ENCODE measurements around the gene MARCHF3.

MARCHF3 gene

GRCh38 chr5:127030259-127031146, at the start of gene MARCHF3:
MARCHF3 (minus strand) TSS chr5:127030558; CDS start chr5:126918171, 112,387 bp downstream.
- Mint-ChIP-seq H3K27ac (peak within 1 kb of the TSS; percentile 79), H3K4me1 (ENCODE audit: low read depth) (peaks cover 18% of the 10 kb centered on the region), H3K9me3 (no peaks in the 10 kb centered on the region), H3K4me3 (peak within 1 kb of the TSS; percentile 90), H3K27me3 (ENCODE audit: low read depth) (peaks cover 30% of the 10 kb centered on the region), H3K36me3 (ENCODE audit: low read depth) (peaks cover 2% of the 10 kb centered on the region)

GRCh38 chr5:127079994-127080491, 49.7 kb upstream of the MARCHF3 start:
- Mint-ChIP-seq H3K27ac (no peak overlapping the region), H3K9me3 (no peaks in the 10 kb centered on the region), H3K4me1 (ENCODE audit: low read depth) (peaks cover 3% of the 10 kb centered on the region), H3K36me3 (ENCODE audit: low read depth) (no peaks in the 10 kb centered on the region), H3K27me3 (ENCODE audit: low read depth) (peaks cover 12% of the 10 kb centered on the region), H3K4me3 (no peak overlapping the region)

- H3K27ac Mint-ChIP-seq: peak overlapping the region; percentile 41
Measured at GRCh38 chr5:127077366-127077765, 47.0 kb upstream of the MARCHF3 start.

GRCh38 chr5:127076315-127077129, 46.2 kb upstream of the MARCHF3 start:
- Mint-ChIP-seq H3K9me3 (no peaks in the 10 kb centered on the region), H3K36me3 (ENCODE audit: low read depth) (peaks cover 2% of the 10 kb centered on the region), H3K4me1 (ENCODE audit: low read depth) (peaks cover 15% of the 10 kb centered on the region), H3K4me3 (no peak overlapping the region), H3K27ac (no peak overlapping the region), H3K27me3 (ENCODE audit: low read depth) (peaks cover 7% of the 10 kb centered on the region)

More at GRCh38 chr5:127077366-127077765, 47.0 kb upstream of the MARCHF3 start:
- peaks cover 2% of the 10 kb centered on the region for H3K36me3 Mint-ChIP-seq (ENCODE audit: low read depth)
- H3K27me3 Mint-ChIP-seq (ENCODE audit: low read depth): peaks cover 7% of the 10 kb centered on the region
- no peak overlapping the region for H3K4me3 Mint-ChIP-seq
- H3K9me3 Mint-ChIP-seq: no peaks in the 10 kb centered on the region
- peaks cover 13% of the 10 kb centered on the region for H3K4me1 Mint-ChIP-seq (ENCODE audit: low read depth)

DNA sequence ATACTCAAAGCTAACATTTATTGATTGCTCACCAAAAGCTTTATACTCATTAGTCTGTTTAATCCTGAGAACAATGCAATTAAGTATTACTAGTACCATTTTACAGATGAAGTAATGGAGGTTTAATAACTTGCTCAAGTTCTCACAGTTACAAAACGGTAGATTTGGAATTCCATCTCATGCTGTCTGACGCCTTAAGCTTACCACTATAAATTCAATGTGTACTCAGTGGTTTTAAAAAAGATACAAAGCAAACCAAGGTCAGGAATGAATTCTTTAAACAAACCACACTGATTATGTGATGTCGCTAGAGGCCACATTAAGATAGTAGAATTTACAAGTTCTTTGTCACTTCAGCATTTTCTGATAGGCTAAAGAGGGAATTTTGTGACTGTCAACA, 44.1 kb upstream of the MARCHF3 start:
- Mint-ChIP-seq H3K36me3 (ENCODE audit: low read depth) (peaks cover 2% of the 10 kb centered on the region), H3K4me1 (ENCODE audit: low read depth) (peaks cover 15% of the 10 kb centered on the region), H3K9me3 (no peaks in the 10 kb centered on the region), H3K27ac (no peak overlapping the region), H3K4me3 (peak overlapping the region; percentile 33), H3K27me3 (ENCODE audit: low read depth) (no peaks in the 10 kb centered on the region)

DNA sequence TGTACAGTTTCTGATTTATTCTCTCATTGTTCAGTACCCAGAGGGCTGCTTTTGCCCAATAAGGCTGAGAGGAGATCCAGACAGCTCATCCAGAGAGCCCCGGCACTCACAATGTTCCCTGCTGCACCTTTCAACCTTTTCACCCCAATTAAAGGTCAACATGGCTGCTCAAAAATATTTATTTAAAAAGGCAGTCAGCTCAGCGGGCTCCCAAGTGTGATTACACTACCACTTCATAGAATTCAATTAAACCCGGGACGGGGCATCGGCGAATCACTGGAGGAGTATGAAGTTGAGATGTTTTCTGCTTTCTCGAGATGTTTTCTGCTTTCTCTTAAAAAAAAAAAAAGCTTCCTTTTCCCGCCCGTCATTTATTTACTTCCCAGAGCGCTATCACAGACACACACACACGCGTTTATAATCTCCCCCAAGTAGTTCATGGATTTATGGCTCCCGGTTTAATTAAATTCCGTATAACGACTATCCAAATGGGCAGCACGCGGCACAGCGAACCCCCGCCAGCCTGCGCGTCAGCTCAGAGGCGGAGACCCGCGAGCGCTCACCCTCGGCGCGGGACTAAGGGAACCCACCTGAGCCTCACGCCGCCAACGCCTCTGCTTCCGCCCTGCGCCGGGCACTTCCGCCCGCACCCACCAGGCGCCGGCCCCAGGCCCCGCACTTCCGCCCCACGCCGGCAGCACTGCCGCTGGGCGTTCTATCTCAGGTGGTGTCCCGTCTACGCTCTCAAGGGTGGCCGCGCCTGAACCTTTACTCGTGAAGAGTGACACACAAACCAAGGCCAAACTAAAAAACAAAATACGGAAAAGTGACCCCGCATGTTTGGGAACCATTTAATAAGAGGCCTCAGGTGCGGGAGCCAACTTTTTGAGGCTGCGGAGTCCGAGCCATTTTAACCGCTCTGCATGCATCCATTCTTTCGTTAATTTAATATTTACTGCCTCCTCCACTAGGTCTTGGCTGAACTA, 42.8 kb upstream of the MARCHF3 start, which contains the start of gene C5orf63:
C5orf63 (minus strand) TSS at position 642 of the 986 bp plus-strand sequence. CDS start 14,507 bp downstream, outside the sequence.
- Mint-ChIP-seq H3K4me3 (peak within 1 kb of the TSS; percentile 88), H3K36me3 (ENCODE audit: low read depth) (peaks cover 5% of the 10 kb centered on the region), H3K27ac (peak within 1 kb of the TSS; percentile 87), H3K4me1 (ENCODE audit: low read depth) (peaks cover 15% of the 10 kb centered on the region), H3K27me3 (ENCODE audit: low read depth) (no peaks in the 10 kb centered on the region), H3K9me3 (no peaks in the 10 kb centered on the region)

GRCh38 chr5:127070243-127070642, 39.9 kb upstream of the MARCHF3 start:
- Mint-ChIP-seq H3K4me3 (no peak overlapping the region), H3K27ac (no peak overlapping the region), H3K36me3 (ENCODE audit: low read depth) (peaks cover 5% of the 10 kb centered on the region), H3K27me3 (ENCODE audit: low read depth) (no peaks in the 10 kb centered on the region), H3K4me1 (ENCODE audit: low read depth) (peaks cover 13% of the 10 kb centered on the region), H3K9me3 (no peaks in the 10 kb centered on the region)

GRCh38 chr5:127068493-127069214, 38.3 kb upstream of the MARCHF3 start:
- peaks cover 8% of the 10 kb centered on the region for H3K4me1 Mint-ChIP-seq (ENCODE audit: low read depth)
- no peak overlapping the region for H3K4me3 Mint-ChIP-seq
- H3K9me3 Mint-ChIP-seq: no peaks in the 10 kb centered on the region
- peaks cover 5% of the 10 kb centered on the region for H3K36me3 Mint-ChIP-seq (ENCODE audit: low read depth)
- no peaks in the 10 kb centered on the region for H3K27me3 Mint-ChIP-seq (ENCODE audit: low read depth)
- no peak overlapping the region for H3K27ac Mint-ChIP-seq

GRCh38 chr5:127066721-127067120, 36.4 kb upstream of the MARCHF3 start:
- Mint-ChIP-seq H3K27ac (no peak overlapping the region), H3K4me3 (no peak overlapping the region), H3K36me3 (ENCODE audit: low read depth) (peaks cover 3% of the 10 kb centered on the region), H3K4me1 (ENCODE audit: low read depth) (no peaks in the 10 kb centered on the region), H3K27me3 (ENCODE audit: low read depth) (no peaks in the 10 kb centered on the region), H3K9me3 (no peaks in the 10 kb centered on the region)

GRCh38 chr5:127064253-127064840, 34.0 kb upstream of the MARCHF3 start:
- H3K9me3 Mint-ChIP-seq: no peaks in the 10 kb centered on the region
- peaks cover 9% of the 10 kb centered on the region for H3K4me1 Mint-ChIP-seq (ENCODE audit: low read depth)
- H3K27ac Mint-ChIP-seq: no peak overlapping the region
- no peaks in the 10 kb centered on the region for H3K27me3 Mint-ChIP-seq (ENCODE audit: low read depth)
- H3K36me3 Mint-ChIP-seq (ENCODE audit: low read depth): peaks cover 2% of the 10 kb centered on the region
- no peak overlapping the region for H3K4me3 Mint-ChIP-seq

- H3K27me3 Mint-ChIP-seq (ENCODE audit: low read depth): no peaks in the 10 kb centered on the region
Measured at GRCh38 chr5:127063257-127063913, 33.0 kb upstream of the MARCHF3 start.

GRCh38 chr5:127061956-127062355, 31.6 kb upstream of the MARCHF3 start:
- no peaks in the 10 kb centered on the region for H3K27me3 Mint-ChIP-seq (ENCODE audit: low read depth)
- H3K4me1 Mint-ChIP-seq (ENCODE audit: low read depth): peaks cover 9% of the 10 kb centered on the region
- peaks cover 1% of the 10 kb centered on the region for H3K36me3 Mint-ChIP-seq (ENCODE audit: low read depth)
- no peaks in the 10 kb centered on the region for H3K9me3 Mint-ChIP-seq
- no peak overlapping the region for H3K4me3 Mint-ChIP-seq
- no peak overlapping the region for H3K27ac Mint-ChIP-seq

More at GRCh38 chr5:127063257-127063913, 33.0 kb upstream of the MARCHF3 start:
- peaks cover 9% of the 10 kb centered on the region for H3K4me1 Mint-ChIP-seq (ENCODE audit: low read depth)
- no peak overlapping the region for H3K27ac Mint-ChIP-seq
- no peak overlapping the region for H3K4me3 Mint-ChIP-seq
- H3K36me3 Mint-ChIP-seq (ENCODE audit: low read depth): peaks cover 1% of the 10 kb centered on the region
- no peaks in the 10 kb centered on the region for H3K9me3 Mint-ChIP-seq
